HepG2 (cell line): Measurements from ENCODE around the gene ZNF273. TPM values are rescaled to one million over a fixed set of nuclear protein-coding genes. Genes with fewer than 3 reads are reported as not detected.

ENCODE experiments used
- ELF1 ChIP-seq: sonication (generic); formaldehyde crosslinking; IDR thresholded peaks from 2 replicates; pipeline ENCODE4 v1.4.0; 2020; ENCODE audit warnings: missing genetic modification reagents
- FIP1L1 ChIP-seq: fragments of 200-400 bp; formaldehyde crosslinking; IDR thresholded peaks from 2 replicates; pipeline ENCODE4 v1.6.1; 2018; ENCODE audit warnings: low read depth, mild to moderate bottlenecking, low read length, moderate library complexity, borderline replicate concordance; ENCODE audit not compliant: insufficient read depth
- LCORL ChIP-seq, 2 experiments: fragments of 450-650 bp in 1 of 2; sonication (generic) in 1 of 2; formaldehyde crosslinking in 1 of 2; IDR thresholded peaks; 2 replicates each; pipeline versions ENCODE4 v1.5.0 to v1.6.1; 2017 to 2020; ENCODE audit warnings: antibody characterized with exemption in 1 of 2, missing genetic modification reagents in 1 of 2
- MYC ChIP-seq: sonication (generic); formaldehyde crosslinking; IDR thresholded peaks from 2 replicates; pipeline ENCODE4 v1.9.0; 2021; ENCODE audit warnings: missing genetic modification reagents, borderline replicate concordance
- NCOA1 ChIP-seq: sonication (generic); formaldehyde crosslinking; IDR thresholded peaks from 2 replicates; pipeline ENCODE4 v1.9.0; 2021; ENCODE audit warnings: missing genetic modification reagents
- RFXAP ChIP-seq: sonication (generic); formaldehyde crosslinking; IDR thresholded peaks from 2 replicates; pipeline ENCODE4 v1.4.0; 2020; ENCODE audit warnings: missing genetic modification reagents, borderline replicate concordance
- SAP130 ChIP-seq: IDR thresholded peaks from 2 replicates; pipeline ENCODE4 v1.6.1; 2016; ENCODE audit warnings: low read depth
- ZNF24 ChIP-seq: fragments of 450-650 bp; IDR thresholded peaks from 2 replicates; pipeline ENCODE4 v1.6.1; 2017; ENCODE audit warnings: antibody characterized with exemption, mild to moderate bottlenecking
- ZNF350 ChIP-seq: sonication (generic); formaldehyde crosslinking; IDR thresholded peaks from 2 replicates; pipeline ENCODE4 v1.4.0; 2020; ENCODE audit warnings: mild to moderate bottlenecking, low read depth, missing genetic modification reagents, borderline replicate concordance
- ZNF354B ChIP-seq: sonication (generic); formaldehyde crosslinking; IDR thresholded peaks from 2 replicates; pipeline ENCODE4 v1.8.0; 2022; ENCODE audit warnings: mild to moderate bottlenecking, missing genetic modification reagents
- ZNF777 ChIP-seq: sonication (generic); formaldehyde crosslinking; IDR thresholded peaks from 2 replicates; pipeline ENCODE4 v1.4.0; 2020; ENCODE audit warnings: missing genetic modification reagents
- polyA plus RNA-seq, 8 experiments: library from polyadenylated mRNA; depleted of rRNA in 3 of 8; stranded (reverse) in 7 of 8; unstranded in 1 of 8; fragments of >200 nt; fragmentation: Illumina TruSeq in 4 of 8; extraction: Trizol in 4 of 8; gene quantifications; 2 replicates each; pipeline versions ENCODE4 v1.2.1 to v1.2.3, GENCODE V29; 2011 to 2016; ENCODE audit warnings: low read depth in 4 of 8, missing spikeins in 1 of 8, mixed read lengths in 1 of 8; ENCODE audit not compliant: insufficient read depth in 1 of 8
- total RNA-seq, 5 experiments: library from RNA; depleted of rRNA; stranded (reverse); fragments of >200 nt; fragmentation: Illumina TruSeq; extraction: Trizol; gene quantifications; 2 replicates each; pipeline ENCODE4 v1.2.3, GENCODE V29; 2016; ENCODE audit warnings: low read depth in 1 of 5
- TF ChIP-seq, protein P1 (sequence below), 2 experiments: fragments of 450-650 bp in 1 of 2; sonication (generic) in 1 of 2; formaldehyde crosslinking in 1 of 2; IDR thresholded peaks; 2 replicates each; pipeline versions ENCODE4 v1.6.1 to v1.8.0; 2016 to 2022; ENCODE audit warnings: antibody characterized with exemption in 1 of 2, mild to moderate bottlenecking in 1 of 2, missing genetic modification reagents in 1 of 2
- TF ChIP-seq, protein P2 (sequence below): sonication (generic); formaldehyde crosslinking; IDR thresholded peaks from 2 replicates; pipeline ENCODE4 v1.4.0; 2020; ENCODE audit warnings: missing genetic modification reagents
- TF ChIP-seq, protein P3 (sequence below): sonication (generic); formaldehyde crosslinking; IDR thresholded peaks from 2 replicates; pipeline ENCODE4 v1.5.1; 2020; ENCODE audit warnings: mild to moderate bottlenecking, moderate library complexity, missing genetic modification reagents

Gene ZNF273
- total and polyA plus RNA-seq, 2 of the 13 experiments (the other 11 are each of a cell fraction or from before 2014, with no cell fraction given): 1.7 to 5.8 TPM

DNA sequence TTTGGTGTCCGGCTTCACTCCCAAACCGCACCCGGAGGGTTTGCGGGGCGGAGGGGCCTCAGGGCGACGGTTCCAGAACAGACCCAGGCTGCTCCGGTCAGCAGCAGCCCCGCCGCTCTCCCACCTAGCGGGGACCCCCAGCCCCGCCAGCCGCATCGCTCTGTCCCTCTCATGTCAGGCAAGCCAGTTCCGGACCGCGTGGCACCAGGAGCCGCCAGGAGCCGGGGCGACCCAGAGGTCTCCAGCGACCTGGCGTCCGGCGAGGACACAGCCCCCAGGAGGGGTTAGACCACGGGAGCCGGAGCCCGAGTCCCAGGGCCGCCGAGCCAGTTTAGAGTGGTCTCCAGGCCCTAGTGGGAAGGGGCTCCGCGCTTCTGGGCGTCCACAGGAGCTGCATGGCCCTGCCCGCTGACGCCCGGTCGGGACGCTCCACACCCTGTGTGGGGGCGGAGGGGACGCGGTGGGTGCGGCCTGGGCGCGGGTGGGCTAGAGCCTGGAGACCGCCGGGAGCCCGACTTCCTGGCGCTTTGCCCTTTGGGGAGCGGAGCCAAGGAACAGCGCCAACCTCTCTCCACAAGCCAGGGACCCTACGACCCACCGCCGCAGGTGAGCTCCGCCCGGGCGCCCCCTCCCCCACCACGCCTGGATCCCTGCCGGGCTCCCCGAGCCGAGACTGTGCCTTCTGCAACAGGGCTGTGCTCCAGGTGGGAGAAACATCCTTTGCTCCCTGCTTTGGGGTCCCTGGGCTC is 44.4 kb downstream of the ZNF273 start (continued):
- TF ChIP-seq, protein P1, sequence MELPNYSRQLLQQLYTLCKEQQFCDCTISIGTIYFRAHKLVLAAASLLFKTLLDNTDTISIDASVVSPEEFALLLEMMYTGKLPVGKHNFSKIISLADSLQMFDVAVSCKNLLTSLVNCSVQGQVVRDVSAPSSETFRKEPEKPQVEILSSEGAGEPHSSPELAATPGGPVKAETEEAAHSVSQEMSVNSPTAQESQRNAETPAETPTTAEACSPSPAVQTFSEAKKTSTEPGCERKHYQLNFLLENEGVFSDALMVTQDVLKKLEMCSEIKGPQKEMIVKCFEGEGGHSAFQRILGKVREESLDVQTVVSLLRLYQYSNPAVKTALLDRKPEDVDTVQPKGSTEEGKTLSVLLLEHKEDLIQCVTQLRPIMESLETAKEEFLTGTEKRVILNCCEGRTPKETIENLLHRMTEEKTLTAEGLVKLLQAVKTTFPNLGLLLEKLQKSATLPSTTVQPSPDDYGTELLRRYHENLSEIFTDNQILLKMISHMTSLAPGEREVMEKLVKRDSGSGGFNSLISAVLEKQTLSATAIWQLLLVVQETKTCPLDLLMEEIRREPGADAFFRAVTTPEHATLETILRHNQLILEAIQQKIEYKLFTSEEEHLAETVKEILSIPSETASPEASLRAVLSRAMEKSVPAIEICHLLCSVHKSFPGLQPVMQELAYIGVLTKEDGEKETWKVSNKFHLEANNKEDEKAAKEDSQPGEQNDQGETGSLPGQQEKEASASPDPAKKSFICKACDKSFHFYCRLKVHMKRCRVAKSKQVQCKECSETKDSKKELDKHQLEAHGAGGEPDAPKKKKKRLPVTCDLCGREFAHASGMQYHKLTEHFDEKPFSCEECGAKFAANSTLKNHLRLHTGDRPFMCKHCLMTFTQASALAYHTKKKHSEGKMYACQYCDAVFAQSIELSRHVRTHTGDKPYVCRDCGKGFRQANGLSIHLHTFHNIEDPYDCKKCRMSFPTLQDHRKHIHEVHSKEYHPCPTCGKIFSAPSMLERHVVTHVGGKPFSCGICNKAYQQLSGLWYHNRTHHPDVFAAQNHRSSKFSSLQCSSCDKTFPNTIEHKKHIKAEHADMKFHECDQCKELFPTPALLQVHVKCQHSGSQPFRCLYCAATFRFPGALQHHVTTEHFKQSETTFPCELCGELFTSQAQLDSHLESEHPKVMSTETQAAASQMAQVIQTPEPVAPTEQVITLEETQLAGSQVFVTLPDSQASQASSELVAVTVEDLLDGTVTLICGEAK (IDR thresholded peaks at IDR 0.05): no peak
- TF ChIP-seq, protein P1 (CRISPR knock-in tag; IDR thresholded peaks at IDR 0.05): 0 out of 2 replicates have a peak, but pooled peaks have one; percentile 2
- TF ChIP-seq, protein P2, sequence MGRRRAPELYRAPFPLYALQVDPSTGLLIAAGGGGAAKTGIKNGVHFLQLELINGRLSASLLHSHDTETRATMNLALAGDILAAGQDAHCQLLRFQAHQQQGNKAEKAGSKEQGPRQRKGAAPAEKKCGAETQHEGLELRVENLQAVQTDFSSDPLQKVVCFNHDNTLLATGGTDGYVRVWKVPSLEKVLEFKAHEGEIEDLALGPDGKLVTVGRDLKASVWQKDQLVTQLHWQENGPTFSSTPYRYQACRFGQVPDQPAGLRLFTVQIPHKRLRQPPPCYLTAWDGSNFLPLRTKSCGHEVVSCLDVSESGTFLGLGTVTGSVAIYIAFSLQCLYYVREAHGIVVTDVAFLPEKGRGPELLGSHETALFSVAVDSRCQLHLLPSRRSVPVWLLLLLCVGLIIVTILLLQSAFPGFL (CRISPR knock-in tag): 0 out of 2 replicates have a peak, but pooled peaks have one; percentile 19
- no peak for TF ChIP-seq ZNF354B
- TF ChIP-seq NCOA1 (CRISPR knock-in tag): 0 out of 2 replicates have a peak, but pooled peaks have one; percentile 42
- no peak for TF ChIP-seq ELF1 (CRISPR knock-in tag)
- no peak for TF ChIP-seq ZNF24
- TF ChIP-seq ZNF777 (CRISPR knock-in tag): peak; percentile 56
- peak; percentile 39; the same call in 1 of the 2 replicates for TF ChIP-seq ZNF350
- peak; percentile 11; the same call in 1 of the 2 replicates for TF ChIP-seq SAP130 (CRISPR knock-in tag)
- TF ChIP-seq MYC: peak; percentile 39; the same call in 1 of the 2 replicates
- TF ChIP-seq, protein P3, sequence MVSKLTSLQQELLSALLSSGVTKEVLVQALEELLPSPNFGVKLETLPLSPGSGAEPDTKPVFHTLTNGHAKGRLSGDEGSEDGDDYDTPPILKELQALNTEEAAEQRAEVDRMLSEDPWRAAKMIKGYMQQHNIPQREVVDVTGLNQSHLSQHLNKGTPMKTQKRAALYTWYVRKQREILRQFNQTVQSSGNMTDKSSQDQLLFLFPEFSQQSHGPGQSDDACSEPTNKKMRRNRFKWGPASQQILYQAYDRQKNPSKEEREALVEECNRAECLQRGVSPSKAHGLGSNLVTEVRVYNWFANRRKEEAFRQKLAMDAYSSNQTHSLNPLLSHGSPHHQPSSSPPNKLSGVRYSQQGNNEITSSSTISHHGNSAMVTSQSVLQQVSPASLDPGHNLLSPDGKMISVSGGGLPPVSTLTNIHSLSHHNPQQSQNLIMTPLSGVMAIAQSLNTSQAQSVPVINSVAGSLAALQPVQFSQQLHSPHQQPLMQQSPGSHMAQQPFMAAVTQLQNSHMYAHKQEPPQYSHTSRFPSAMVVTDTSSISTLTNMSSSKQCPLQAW (CRISPR knock-in tag): no peak
- TF ChIP-seq RFXAP (CRISPR knock-in tag): peak; percentile 33; the same call in 1 of the 2 replicates
- TF ChIP-seq LCORL (IDR thresholded peaks at IDR 0.05): no peak
- TF ChIP-seq LCORL (CRISPR knock-in tag; IDR thresholded peaks at IDR 0.05): peak; percentile 47; the same call in 1 of the 2 replicates
- no peak for TF ChIP-seq FIP1L1
